GM08714 (cell line): Measurements from ENCODE around the gene TRIM39.
"Not testable (repeated sequence)": the region's sequence is repeated elsewhere in the genome, so short reads cannot be mapped to it uniquely, and the experiment has no call there.

Source experiments
- H3K4me3 ChIP-seq: fragments of 200-500 bp; sonication (Bioruptor generic); 2 replicates; pipeline ENCODE4 v1.5.1; 2014; ENCODE audit warnings: mild to moderate bottlenecking, low read length, inconsistent platforms
- ZNF274 ChIP-seq: IDR thresholded peaks from 2 replicates; pipeline ENCODE4 v1.6.1; 2012; ENCODE audit warnings: mild to moderate bottlenecking, low read depth, low read length

Gene TRIM39

GRCh38 chr6:30326526-30327231, at the start of gene TRIM39:
TRIM39 (plus strand) TSS chr6:30326927; CDS start chr6:30329318, 2,391 bp downstream.
- H3K4me3 ChIP-seq = peak within 1 kb of the TSS; percentile 93
- TF ChIP-seq ZNF274 = no peak

GRCh38 chr6:30280988-30281387, 45.7 kb upstream of the TRIM39 start:
- not testable (repeated sequence) for H3K4me3 ChIP-seq

DNA sequence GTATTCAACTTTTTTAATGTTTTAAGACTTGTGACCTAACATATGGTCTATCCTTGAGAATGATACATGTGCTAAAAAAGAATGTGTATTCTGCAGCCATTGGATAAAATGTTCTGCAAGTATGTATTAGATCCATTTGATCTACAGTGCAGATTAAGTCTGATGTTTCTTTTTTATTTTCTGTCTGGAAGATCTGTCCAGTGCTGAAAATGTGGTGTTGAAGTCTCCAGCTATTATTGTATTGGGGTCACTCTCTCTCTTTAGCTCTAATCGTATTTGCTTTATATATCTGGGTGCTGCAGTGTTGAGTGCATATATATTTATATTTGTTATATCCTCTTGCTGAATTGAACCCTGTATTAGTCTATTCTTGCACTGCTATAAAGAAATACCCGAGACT, 44.2 kb upstream of the TRIM39 start:
- H3K4me3 ChIP-seq = no peak overlapping the region
- no peak for TF ChIP-seq ZNF274

DNA sequence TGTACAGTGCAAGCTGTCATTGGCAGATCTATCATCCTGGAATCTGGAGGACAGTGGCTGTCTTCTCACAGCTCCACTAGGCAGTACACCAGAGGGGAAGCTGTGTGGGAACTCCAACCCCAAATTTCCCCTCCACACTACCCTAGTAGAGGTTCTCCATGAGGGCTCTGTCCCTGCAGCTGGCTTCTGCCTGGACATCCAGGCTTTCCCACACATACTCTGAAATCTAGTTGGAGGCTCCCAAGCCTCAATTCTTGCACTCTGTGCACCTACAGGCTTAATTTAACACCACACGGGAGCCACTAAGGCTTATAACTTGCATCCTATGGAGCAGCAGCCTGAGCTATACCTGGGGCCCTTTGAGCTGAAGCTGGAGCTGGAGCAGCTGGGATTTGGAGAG, 43.0 kb upstream of the TRIM39 start:
- H3K4me3 ChIP-seq = no peak overlapping the region
- no peak for TF ChIP-seq ZNF274

DNA sequence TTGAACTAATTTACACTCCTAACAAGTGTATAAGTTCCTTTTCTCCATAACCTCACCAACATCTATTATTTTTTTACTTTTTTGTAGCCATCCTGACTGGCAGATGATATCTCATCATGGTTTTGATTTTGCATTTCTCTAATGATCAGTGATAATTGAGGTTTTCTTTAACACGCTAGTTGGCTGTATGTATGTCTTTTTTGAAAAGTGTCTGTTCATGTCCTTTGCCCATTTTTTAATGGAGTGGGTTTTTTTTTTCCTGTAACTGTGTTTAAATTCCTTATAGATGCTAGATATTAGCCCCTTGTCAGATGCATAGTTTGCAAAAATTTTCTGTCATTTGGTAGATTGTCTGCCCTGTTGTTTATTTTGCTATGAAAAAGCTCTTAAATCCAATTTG, 39.6 kb upstream of the TRIM39 start:
- TF ChIP-seq ZNF274 = no peak
- H3K4me3 ChIP-seq = no peak overlapping the region

DNA sequence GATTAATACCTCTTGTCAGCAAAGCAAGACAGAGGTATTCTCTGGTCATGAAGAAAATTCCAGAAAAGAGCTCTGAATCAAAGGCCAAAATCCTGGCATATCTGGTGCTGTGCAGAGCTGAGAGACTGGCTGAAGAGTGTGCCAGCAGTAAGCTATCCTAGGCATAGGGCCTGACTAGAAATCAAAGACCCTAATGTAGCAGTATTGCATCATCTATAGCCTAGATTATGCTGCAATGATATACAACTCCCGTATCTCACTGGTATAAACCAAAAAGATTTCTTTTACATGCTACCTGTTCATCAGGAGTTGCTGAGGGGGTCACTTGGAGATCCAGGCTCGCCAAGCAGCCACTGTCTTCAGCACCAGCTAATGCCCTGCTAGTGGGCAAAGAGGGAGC, 30.9 kb upstream of the TRIM39 start:
- no peak overlapping the region for H3K4me3 ChIP-seq
- no peak for TF ChIP-seq ZNF274

GRCh38 chr6:30304002-30304401, 22.7 kb upstream of the TRIM39 start:
- no peak overlapping the region for H3K4me3 ChIP-seq
- no peak for TF ChIP-seq ZNF274

- no peak overlapping the region for H3K4me3 ChIP-seq
- no peak for TF ChIP-seq ZNF274
These were observed 15.6 kb upstream of the TRIM39 start for GRCh38 chr6:30311101-30311500.

GRCh38 chr6:30311671-30312070, 15.1 kb upstream of the TRIM39 start:
- no peak overlapping the region for H3K4me3 ChIP-seq
- TF ChIP-seq ZNF274 = no peak

DNA sequence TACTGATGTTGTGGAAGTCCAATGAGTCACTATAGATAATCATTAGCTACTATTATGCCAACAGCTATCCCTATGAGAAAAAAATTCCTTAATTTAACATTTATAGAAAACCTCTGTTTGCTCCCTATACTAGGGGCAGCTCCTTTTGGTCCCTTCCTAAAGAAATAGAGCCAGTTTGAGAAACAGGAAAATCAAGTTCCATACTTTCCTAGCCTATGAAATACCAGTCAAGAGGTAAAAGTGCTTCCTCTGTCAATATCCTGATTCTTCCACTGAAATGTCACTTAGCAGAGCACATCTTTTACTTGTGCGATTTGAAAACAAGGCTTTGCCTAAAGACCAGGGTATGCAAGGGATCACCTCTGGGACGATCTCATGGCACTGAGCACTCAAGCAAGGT, 14.5 kb upstream of the TRIM39 start:
- TF ChIP-seq ZNF274 = no peak
- no peak overlapping the region for H3K4me3 ChIP-seq

- no peak for TF ChIP-seq ZNF274
- no peak overlapping the region for H3K4me3 ChIP-seq
These were observed 13.9 kb upstream of the TRIM39 start for GRCh38 chr6:30312676-30313321.

DNA sequence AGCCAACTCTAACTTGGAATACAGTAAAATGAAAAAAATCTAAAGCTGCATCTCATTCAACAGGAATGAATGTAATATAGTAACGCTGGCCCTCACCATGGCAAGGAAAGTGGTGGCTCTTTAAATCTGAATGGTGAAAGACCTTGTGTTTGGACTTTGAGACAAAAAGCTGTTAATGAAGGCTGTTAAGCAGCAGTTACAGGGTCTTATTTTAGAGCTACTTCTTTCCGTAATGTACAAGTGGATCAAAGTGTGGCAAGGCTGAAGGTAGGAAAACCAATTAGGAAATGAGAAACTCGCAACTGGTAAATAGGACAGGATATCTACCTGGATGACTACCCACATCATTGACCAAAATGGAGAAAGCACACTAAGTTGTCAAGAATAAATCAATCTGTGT, 11.6 kb upstream of the TRIM39 start:
- TF ChIP-seq ZNF274 = no peak

DNA sequence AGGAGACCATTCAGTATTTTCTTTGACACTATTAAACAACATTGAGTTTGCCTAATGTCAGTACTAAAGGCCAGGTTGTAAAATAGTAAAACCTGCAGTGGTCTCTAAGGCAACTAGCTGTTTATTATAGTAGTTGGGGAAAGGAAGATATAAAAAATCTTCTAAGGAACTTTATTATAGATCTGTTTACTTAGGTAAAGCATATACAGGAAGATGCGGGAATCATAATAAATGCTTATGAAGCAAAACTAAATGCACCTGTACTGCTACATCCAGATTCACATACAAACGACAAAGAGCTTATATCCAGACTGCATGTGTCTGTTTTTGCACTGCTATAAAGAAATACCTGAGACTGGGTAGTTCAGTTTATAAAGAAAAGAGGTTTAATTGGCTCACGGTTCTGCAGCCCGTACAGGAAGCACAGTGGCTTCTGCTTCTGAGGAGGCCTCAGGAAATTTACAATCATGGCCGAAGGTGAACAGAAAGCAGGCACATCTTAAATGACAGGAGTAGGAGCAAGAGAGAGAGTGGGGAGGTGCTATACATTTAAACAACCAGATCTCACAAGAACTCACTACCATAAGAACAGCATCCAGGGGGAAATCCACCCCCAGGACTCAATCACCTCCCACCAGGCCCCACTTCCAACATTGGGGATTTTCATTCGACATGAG, 8.7 kb upstream of the TRIM39 start:
- H3K4me3 ChIP-seq = no peak overlapping the region
- TF ChIP-seq ZNF274 = no peak

More for the DNA sequence above, 11.6 kb upstream of the TRIM39 start:
- H3K4me3 ChIP-seq = no peak overlapping the region

DNA sequence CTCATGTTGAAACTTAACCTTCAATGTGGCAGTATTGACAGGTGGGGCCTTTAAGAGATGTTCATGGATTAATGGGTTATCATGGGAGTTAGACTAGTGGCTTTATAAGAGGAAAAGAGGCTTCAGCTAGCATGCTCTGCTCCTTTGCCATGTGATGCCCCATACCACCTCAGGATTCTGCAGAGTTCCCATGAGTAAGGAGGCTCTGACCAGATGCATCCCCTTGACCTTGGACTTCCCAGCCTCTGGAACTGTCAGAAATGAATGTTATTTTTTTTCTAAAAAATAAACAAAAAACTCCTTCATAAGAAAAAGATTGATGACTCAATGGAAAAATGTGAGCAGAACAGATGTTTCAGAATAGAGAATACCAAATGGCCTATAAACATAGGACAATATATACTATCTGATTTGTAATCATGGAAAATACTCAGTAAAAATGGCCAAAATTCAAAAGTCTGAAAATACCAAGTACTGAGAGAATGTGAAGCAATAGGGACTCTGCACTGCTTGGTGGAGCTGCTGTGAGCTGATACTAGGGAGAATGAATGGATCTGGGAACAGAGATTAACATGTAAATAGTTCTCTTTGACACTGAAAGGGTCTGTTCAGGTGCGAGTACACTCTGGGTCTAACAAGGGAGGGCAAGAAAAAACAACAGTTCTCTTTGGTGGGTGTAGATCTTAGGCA, 7.4 kb upstream of the TRIM39 start:
- TF ChIP-seq ZNF274 = no peak
- H3K4me3 ChIP-seq = no peak overlapping the region
